MM.1S (cell line): ENCODE measurements around the gene LZTFL1.

Source experiments
- DNase-seq: peaks from one replicate; pipeline ENCODE4 v3.0.0-alpha.2; 2015
- H2AFZ ChIP-seq: fragments of 300-600 bp; sonication (generic); 2 replicates; pipeline ENCODE4 v1.6.0; 2016; ENCODE audit warnings: antibody characterized with exemption, low read length
- H3F3A ChIP-seq: fragments of 300-600 bp; sonication (generic); 2 replicates; pipeline ENCODE4 v1.6.1; 2016; ENCODE audit warnings: mild to moderate bottlenecking, antibody characterized with exemption, low read length, moderate library complexity, mixed read lengths; ENCODE audit not compliant: insufficient read depth
- H3K27ac ChIP-seq: fragments of 300-600 bp; sonication (generic); 2 replicates; pipeline ENCODE4 v1.5.1; 2016; ENCODE audit warnings: mild to moderate bottlenecking, low read length
- H3K27me3 ChIP-seq: fragments of 300-600 bp; sonication (generic); replicated peaks from 2 replicates; pipeline ENCODE4 v1.6.0; 2016; ENCODE audit warnings: low read length; ENCODE audit not compliant: insufficient read depth
- H3K36me3 ChIP-seq: fragments of 300-600 bp; sonication (generic); replicated peaks from 2 replicates; pipeline ENCODE4 v1.6.1; 2016; ENCODE audit warnings: mild to moderate bottlenecking, low read length, mixed read lengths; ENCODE audit not compliant: insufficient read depth
- H3K4me1 ChIP-seq: fragments of 300-600 bp; sonication (generic); 2 replicates; pipeline ENCODE4 v1.6.1; 2016; ENCODE audit warnings: low read length, mixed read lengths
- H3K4me2 ChIP-seq: fragments of 300-600 bp; sonication (generic); 2 replicates; pipeline ENCODE4 v1.6.0; 2016; ENCODE audit warnings: low read depth, low read length
- H3K4me3 ChIP-seq: fragments of 300-600 bp; sonication (generic); 2 replicates; pipeline ENCODE4 v1.5.1; 2016; ENCODE audit warnings: low read length, mixed read lengths
- H3K79me2 ChIP-seq: fragments of 300-600 bp; sonication (generic); 2 replicates; pipeline ENCODE4 v1.6.1; 2016; ENCODE audit warnings: mixed run types, low read length, mixed read lengths
- H3K9ac ChIP-seq: fragments of 300-600 bp; sonication (generic); 2 replicates; pipeline ENCODE4 v1.6.1; 2016; ENCODE audit warnings: low read length, mixed read lengths
- H3K9me2 ChIP-seq: fragments of 300-600 bp; sonication (generic); replicated peaks from 2 replicates; pipeline ENCODE4 v1.6.1; 2016; ENCODE audit warnings: mild to moderate bottlenecking, low read length, mixed read lengths; ENCODE audit not compliant: insufficient read depth
- H3K9me3 ChIP-seq: fragments of 300-600 bp; sonication (generic); replicated peaks from 2 replicates; pipeline ENCODE4 v1.6.1; 2016; ENCODE audit warnings: mild to moderate bottlenecking, low read length, mixed read lengths; ENCODE audit not compliant: insufficient read depth
- H4K20me1 ChIP-seq: fragments of 300-600 bp; sonication (generic); 2 replicates; pipeline ENCODE4 v1.6.1; 2016; ENCODE audit warnings: mild to moderate bottlenecking, low read length, moderate library complexity, mixed read lengths; ENCODE audit not compliant: insufficient read depth
- EZH2 ChIP-seq: fragments of 300-600 bp; sonication (generic); optimal IDR thresholded peaks from 2 replicates; pipeline ENCODE3; 2017; ENCODE audit warnings: low read depth, mild to moderate bottlenecking, antibody characterized with exemption, low read length, mixed read lengths
- EZH2phosphoT487 ChIP-seq: fragments of 300-600 bp; sonication (generic); IDR thresholded peaks from 2 replicates; pipeline ENCODE4 v1.6.1; 2018; ENCODE audit warnings: antibody characterized with exemption, low read length
- TF ChIP-seq, protein P1 (sequence below): fragments of 300-600 bp; sonication (generic); IDR thresholded peaks from 2 replicates; pipeline ENCODE4 v1.5.1; 2016; ENCODE audit warnings: antibody characterized with exemption, low read length, mixed read lengths

Gene LZTFL1

DNA sequence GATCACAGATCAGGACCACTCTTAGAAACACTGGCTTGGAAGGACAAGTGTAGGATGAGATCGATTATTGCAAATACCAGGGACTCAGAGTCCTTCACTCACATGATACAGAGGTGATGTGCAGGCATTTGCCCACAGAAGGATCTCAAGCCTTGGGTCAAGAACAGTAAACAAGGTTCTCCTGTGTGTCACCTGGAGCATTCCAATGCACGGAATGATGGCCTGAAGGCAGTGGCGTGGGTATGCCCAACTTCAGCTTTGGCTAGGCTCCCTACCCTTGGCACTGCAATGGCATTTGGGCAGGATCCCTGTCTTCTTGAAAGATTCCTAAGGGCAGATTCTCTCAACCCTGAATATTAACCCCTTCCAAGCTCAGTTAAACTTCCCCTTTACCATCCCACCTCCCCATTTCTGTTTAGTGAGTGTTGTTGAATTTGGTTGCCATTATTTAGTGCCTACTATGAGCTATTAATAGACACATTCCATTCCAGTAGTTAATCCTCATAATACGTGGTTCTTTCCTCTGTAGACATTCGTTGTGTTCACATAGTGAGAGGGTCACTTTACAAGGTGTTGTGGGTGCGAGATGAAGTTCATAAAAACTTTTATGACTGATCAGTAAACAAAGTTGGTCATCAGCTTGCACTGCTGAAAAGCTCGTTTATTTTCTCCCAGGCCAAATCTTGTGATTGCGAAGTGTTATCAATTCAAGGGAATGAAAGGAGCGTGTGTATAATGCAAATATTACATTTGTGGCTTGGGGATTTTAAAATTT, 1.1 kb upstream of the LZTFL1 start:
- Histone ChIP-seq H3K4me1 (peaks cover 24% of the 10 kb centered on the region), H4K20me1 (no peaks in the 10 kb centered on the region), H3K79me2 (0 out of 2 replicates have a peak, but pooled peaks cover 8% of the 10 kb centered on the region), H2AFZ (no peak overlapping the region), H3K4me3 (no peak overlapping the region), H3K9ac (no peak overlapping the region), H3F3A (peaks cover 10% of the 10 kb centered on the region; the same call in 1 of the 2 replicates), H3K27ac (no peak overlapping the region), H3K4me2 (0 out of 2 replicates have a peak overlapping the region, but pooled peaks have one; percentile 79), H3K9me2 (no peaks in the 10 kb centered on the region), H3K27me3 (no peaks in the 10 kb centered on the region), H3K36me3 (no peaks in the 10 kb centered on the region), H3K9me3 (no peaks in the 10 kb centered on the region)
- no peak for DNase-seq
- TF ChIP-seq, protein P1, sequence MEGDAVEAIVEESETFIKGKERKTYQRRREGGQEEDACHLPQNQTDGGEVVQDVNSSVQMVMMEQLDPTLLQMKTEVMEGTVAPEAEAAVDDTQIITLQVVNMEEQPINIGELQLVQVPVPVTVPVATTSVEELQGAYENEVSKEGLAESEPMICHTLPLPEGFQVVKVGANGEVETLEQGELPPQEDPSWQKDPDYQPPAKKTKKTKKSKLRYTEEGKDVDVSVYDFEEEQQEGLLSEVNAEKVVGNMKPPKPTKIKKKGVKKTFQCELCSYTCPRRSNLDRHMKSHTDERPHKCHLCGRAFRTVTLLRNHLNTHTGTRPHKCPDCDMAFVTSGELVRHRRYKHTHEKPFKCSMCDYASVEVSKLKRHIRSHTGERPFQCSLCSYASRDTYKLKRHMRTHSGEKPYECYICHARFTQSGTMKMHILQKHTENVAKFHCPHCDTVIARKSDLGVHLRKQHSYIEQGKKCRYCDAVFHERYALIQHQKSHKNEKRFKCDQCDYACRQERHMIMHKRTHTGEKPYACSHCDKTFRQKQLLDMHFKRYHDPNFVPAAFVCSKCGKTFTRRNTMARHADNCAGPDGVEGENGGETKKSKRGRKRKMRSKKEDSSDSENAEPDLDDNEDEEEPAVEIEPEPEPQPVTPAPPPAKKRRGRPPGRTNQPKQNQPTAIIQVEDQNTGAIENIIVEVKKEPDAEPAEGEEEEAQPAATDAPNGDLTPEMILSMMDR: no peak
- no peak for TF ChIP-seq EZH2
- no peak for TF ChIP-seq EZH2phosphoT487

DNA sequence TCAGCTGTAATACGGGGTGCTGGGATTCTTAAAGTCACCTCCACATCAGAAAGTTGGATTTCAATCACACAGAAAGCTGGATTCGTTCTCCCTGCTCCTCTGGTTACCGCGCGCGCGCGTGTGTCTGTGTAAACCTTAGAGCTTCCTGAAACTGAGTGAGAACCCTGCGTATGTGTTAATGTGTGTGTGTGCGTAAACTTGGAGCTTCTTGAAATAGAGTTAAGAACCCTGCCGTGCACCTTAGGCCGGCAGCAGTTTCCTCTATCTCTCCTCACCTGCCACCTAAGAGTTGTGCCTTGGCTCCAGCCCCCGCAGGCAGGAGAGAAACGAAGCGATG, 531 bp downstream of the LZTFL1 start:
- DNase-seq: peak; percentile 25

DNA sequence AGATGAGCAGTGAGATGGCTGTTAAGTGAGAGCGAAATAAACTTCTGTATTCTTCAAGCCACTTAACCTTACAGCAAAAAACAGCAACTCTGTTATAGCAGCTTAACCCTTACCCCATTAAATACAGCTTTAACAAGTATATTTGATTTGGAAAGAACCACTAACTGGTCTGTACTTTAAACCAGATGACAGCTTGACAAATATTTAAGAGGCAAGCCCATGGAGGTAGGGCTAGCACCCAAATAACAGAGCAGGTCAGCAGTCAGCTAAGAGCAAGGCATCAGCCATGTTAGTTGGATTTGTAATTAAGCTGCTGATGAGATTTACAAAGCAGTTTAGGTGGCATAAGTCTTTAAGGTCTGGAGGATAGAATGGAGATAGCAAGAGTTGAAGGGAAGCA, 3.5 kb downstream of the LZTFL1 start:
- Histone ChIP-seq H3K9me2 (no peaks in the 10 kb centered on the region), H3K36me3 (no peaks in the 10 kb centered on the region), H3K27me3 (no peaks in the 10 kb centered on the region), H3K9ac (no peak overlapping the region), H3K9me3 (no peaks in the 10 kb centered on the region), H2AFZ (no peak overlapping the region), H4K20me1 (no peaks in the 10 kb centered on the region), H3K4me2 (no peak overlapping the region), H3K4me3 (no peak overlapping the region), H3F3A (peaks cover 10% of the 10 kb centered on the region; the same call in 1 of the 2 replicates), H3K4me1 (peaks cover 14% of the 10 kb centered on the region), H3K79me2 (0 out of 2 replicates have a peak, but pooled peaks cover 8% of the 10 kb centered on the region), H3K27ac (no peak overlapping the region)
- DNase-seq: no peak
- TF ChIP-seq EZH2 (no peak), EZH2phosphoT487 (no peak)
- TF ChIP-seq, protein P1: no peak

More for the DNA sequence above, 531 bp downstream of the LZTFL1 start:
- Histone ChIP-seq H3F3A (peaks cover 10% of the 10 kb centered on the region; the same call in 1 of the 2 replicates), H3K9ac (peak overlapping the region; percentile 89), H3K27ac (peak overlapping the region; percentile 64; the same call in 1 of the 2 replicates), H3K36me3 (no peaks in the 10 kb centered on the region), H3K79me2 (0 out of 2 replicates have a peak, but pooled peaks cover 8% of the 10 kb centered on the region), H3K9me3 (no peaks in the 10 kb centered on the region), H2AFZ (peak overlapping the region; percentile 93), H3K4me3 (peak overlapping the region; percentile 98), H4K20me1 (no peaks in the 10 kb centered on the region), H3K9me2 (no peaks in the 10 kb centered on the region), H3K4me2 (peak overlapping the region; percentile 79), H3K4me1 (peaks cover 24% of the 10 kb centered on the region), H3K27me3 (no peaks in the 10 kb centered on the region)
- TF ChIP-seq EZH2phosphoT487 (no peak), EZH2 (no peak)
- TF ChIP-seq, protein P1: no peak
